ENCODE results near the gene PHF21A. TPM values are rescaled to one million over a fixed set of nuclear protein-coding genes. Genes with fewer than 3 reads are reported as not detected.

PHF21A gene
- total and polyA plus RNA-seq, 2 of the 8 experiments (the other 6 are each of a cell fraction or from before 2014, with no cell fraction given): 17.6 to 40.3 TPM

- no peaks in the 10 kb centered on the region; a peak in 2 of 8 replicates for H3K36me3 ChIP-seq (ENCODE audit: control insufficient read depth in 2 of 4, insufficient read depth in 4 of 4, low read length in 3 of 4)
- peak within 1 kb of the TSS; percentile 58 to 83 (median 71) for H3K4me3 ChIP-seq (ENCODE audit: extremely low read depth in 1 of 4, insufficient read depth in 2 of 4, low read depth in 3 of 4, low read length in 4 of 4)
- no peaks in the 10 kb centered on the region; a peak in 2 of 7 replicates for H3K27me3 ChIP-seq (replicated peaks in 1 of 4; ENCODE audit: control insufficient read depth in 3 of 4, extremely low read depth in 1 of 4, insufficient read depth in 3 of 4, low read length in 3 of 4)
- no peak within 1 kb of the TSS for H3K23ac ChIP-seq (ENCODE audit: insufficient read length)
- H3K18ac ChIP-seq (ENCODE audit: extremely low read depth, low read length): peak within 1 kb of the TSS; percentile 32; the same call in 1 of the 2 replicates
- no peak within 1 kb of the TSS for H3K27ac ChIP-seq (ENCODE audit: low read depth, low read length)
- WGBS, 2 experiments (ENCODE audit: extremely low coverage in 1 of 2, insufficient coverage in 1 of 2, insufficient read length in 1 of 2, insufficient replicate concordance in 2 of 2, low coverage in 1 of 2, low lambda C conversion rate in 2 of 2, missing lambda C conversion rate in 1 of 2): 6% methylated on average over 21 of the region's 73 CpGs; no CpG with 5 or more reads in 1 of the 2 experiments
- H2AK5ac ChIP-seq (ENCODE audit: low read depth, low read length): no peak within 1 kb of the TSS
- H2BK15ac ChIP-seq (ENCODE audit: low read length): no peak within 1 kb of the TSS; the same call in 1 of the 2 replicates
- no peak within 1 kb of the TSS for H4K91ac ChIP-seq (replicated peaks; ENCODE audit: insufficient read length, low read length)
- no peaks in the 10 kb centered on the region for H3K9me3 ChIP-seq (ENCODE audit: insufficient read depth in 2 of 2, low read depth in 1 of 2, low read length in 1 of 2)
- H4K5ac ChIP-seq (ENCODE audit: insufficient read length, low read depth, low read length): peak within 1 kb of the TSS; percentile 22
- H2BK5ac ChIP-seq (ENCODE audit: low read depth, low read length): no peak within 1 kb of the TSS
- no peaks in the 10 kb centered on the region; a peak in 1 of 4 replicates for H3K79me2 ChIP-seq (ENCODE audit: control insufficient read depth in 1 of 2, insufficient read depth in 2 of 2, low read length in 2 of 2)
- ChIA-PET CTCF (ENCODE audit: partially characterized antibody) (interaction anchor here (1.6 to 5.2 kb wide), 2 partner anchors 9 to 14 kb away, joined by 6 to 41 read pairs; no protein-coding TSS in a partner anchor), POLR2A (ENCODE audit: partially characterized antibody) (interaction anchor here (2.1 kb wide), 1 partner anchor 10 kb away, joined by 9 read pairs; no protein-coding TSS in a partner anchor)
- peak within 1 kb of the TSS; percentile 75 to 80 for H3K4me2 ChIP-seq (ENCODE audit: insufficient read depth in 1 of 2, low read depth in 2 of 2, low read length in 2 of 2)
- H2BK120ac ChIP-seq (replicated peaks; ENCODE audit: low read depth, low read length): no peak within 1 kb of the TSS
- peaks cover 8% of the 10 kb centered on the region; the same call in 1 of the 2 replicates for H3K23me2 ChIP-seq (ENCODE audit: low read depth, low read length)
- peak; percentile 17 to 82 for DNase-seq (ENCODE audit: low read depth in 1 of 2, low spot score in 2 of 2)
- peaks cover 0 to 10% (median 5%) of the 10 kb centered on the region in 4 experiments; a peak in 5 of 7 replicates for H3K4me1 ChIP-seq (replicated peaks in 1 of 4; ENCODE audit: control insufficient read depth in 3 of 4, insufficient read depth in 4 of 4, low read length in 3 of 4)
- H3K56ac ChIP-seq (replicated peaks; ENCODE audit: insufficient read length, low read depth, low read length): peak within 1 kb of the TSS; percentile 22
- FAIRE-seq: no peak
- no peaks in the 10 kb centered on the region; the same call in 1 of the 2 replicates for H3K79me1 ChIP-seq (ENCODE audit: low read depth, low read length)
- H4K8ac ChIP-seq (ENCODE audit: extremely low read depth, insufficient read depth, low read length): peak within 1 kb of the TSS; percentile 36
- H3K14ac ChIP-seq (ENCODE audit: insufficient read length): no peak within 1 kb of the TSS
- no peak within 1 kb of the TSS for H3K4ac ChIP-seq (replicated peaks; ENCODE audit: insufficient read length, low read depth, low read length)
- no peak within 1 kb of the TSS for H2BK20ac ChIP-seq (ENCODE audit: low read length)
- H2AFZ ChIP-seq (ENCODE audit: low read length): no peak within 1 kb of the TSS; the same call in 1 of the 2 replicates
- H4K20me1 ChIP-seq (replicated peaks in 1 of 2; ENCODE audit: control insufficient read depth in 1 of 2, insufficient read depth in 2 of 2, low read length in 2 of 2): peaks cover 0 to 11% of the 10 kb centered on the region in 2 experiments
- H3K9ac ChIP-seq (replicated peaks in 1 of 4; ENCODE audit: extremely low read depth in 1 of 4, low read depth in 3 of 4, low read length in 3 of 4): peak within 1 kb of the TSS in 3 of 4 experiments; percentile 39 to 69 (median 42); a peak in 5 of 7 replicates
- H2BK12ac ChIP-seq (ENCODE audit: low read depth, low read length): 0 out of 2 replicates have a peak within 1 kb of the TSS, but pooled peaks have one; percentile 9
- TF ChIP-seq HDAC6 (IDR thresholded peaks at IDR 0.05; ENCODE audit: low read depth, low read length): no peak
- TF ChIP-seq KDM4A (IDR thresholded peaks at IDR 0.05; ENCODE audit: low read depth, low read length, severe bottlenecking): no peak
- no peak for TF ChIP-seq BRCA1 (IDR thresholded peaks at IDR 0.05; ENCODE audit: low read depth, low read length)
- TF ChIP-seq SP4 (IDR thresholded peaks at IDR 0.05; ENCODE audit: low read length): no peak
- no peak for TF ChIP-seq POLR2A (IDR thresholded peaks at IDR 0.05; ENCODE audit: control extremely low read depth in 1 of 2, low read depth in 2 of 2, low read length in 2 of 2)
- no peak for TF ChIP-seq TBP (IDR thresholded peaks at IDR 0.05; ENCODE audit: low read depth, low read length)
- TF ChIP-seq PHF8 (conservative IDR thresholded peaks at IDR 0.05; ENCODE audit: low read depth, low read length): 0 out of 2 replicates have a peak, but pooled peaks have one; percentile 35
- no peak for TF ChIP-seq ATF3 (IDR thresholded peaks at IDR 0.05; ENCODE audit: insufficient read depth, low read depth, low read length)
- peak; percentile 36; the same call in 1 of the 2 replicates for TF ChIP-seq JUND (IDR thresholded peaks at IDR 0.05; ENCODE audit: low read length)
- 0 out of 2 replicates have a peak, but pooled peaks have one; percentile 16 for TF ChIP-seq E2F6 (IDR thresholded peaks at IDR 0.05)
- TF ChIP-seq TAF7 (optimal IDR thresholded peaks at IDR 0.05; ENCODE audit: borderline replicate concordance, low read depth, low read length): peak; percentile 25
Observed at GRCh38 chr11:45885274-45885920, 235.9 kb downstream of the PHF21A start, which contains the start of gene MAPK8IP1. Gene MAPK8IP1, plus strand, starts transcription at chr11:45885651. Its CDS starts 170 bp downstream, at chr11:45885821.
